DMS79 treated with DMSO at 0.1 percent for 48 hours (cell line): ENCODE data around the gene COBL.

Experiments used
- DNase-seq: peaks from one replicate; lab custom pipeline; 2025; lab: John Stamatoyannopoulos, UW

COBL gene

GRCh38 chr7:51276091-51276605, 40.5 kb downstream of the COBL start:
- DNase-seq: no peak

- no peak for DNase-seq
Observed at GRCh38 chr7:51275532-51275931, 41.1 kb downstream of the COBL start.

- no peak for DNase-seq
Observed at GRCh38 chr7:51274955-51275354, 41.7 kb downstream of the COBL start.

- DNase-seq: no peak
Observed at GRCh38 chr7:51274001-51274400, 42.6 kb downstream of the COBL start.

- DNase-seq: no peak
Observed at GRCh38 chr7:51273360-51273759, 43.2 kb downstream of the COBL start.

- DNase-seq: no peak
Observed at GRCh38 chr7:51270965-51271364, 45.6 kb downstream of the COBL start.

GRCh38 chr7:51269911-51270310, 46.7 kb downstream of the COBL start:
- DNase-seq: no peak

GRCh38 chr7:51269321-51269720, 47.3 kb downstream of the COBL start:
- no peak for DNase-seq

- DNase-seq: no peak
Observed at GRCh38 chr7:51268859-51269258, 47.8 kb downstream of the COBL start.

GRCh38 chr7:51267169-51267568, 49.4 kb downstream of the COBL start:
- no peak for DNase-seq

- no peak for DNase-seq
Observed at GRCh38 chr7:51265066-51265907, 51.3 kb downstream of the COBL start.

GRCh38 chr7:51263631-51264484, 52.8 kb downstream of the COBL start:
- DNase-seq: peak; percentile 42

- DNase-seq: no peak
Observed at GRCh38 chr7:51262796-51263531, 53.6 kb downstream of the COBL start.

GRCh38 chr7:51261950-51262795, 54.4 kb downstream of the COBL start:
- peak; percentile 75 for DNase-seq

GRCh38 chr7:51261117-51261835, 55.3 kb downstream of the COBL start:
- DNase-seq: no peak

- DNase-seq: no peak
Observed at GRCh38 chr7:51260516-51260915, 56.1 kb downstream of the COBL start.

- DNase-seq: no peak
Observed at GRCh38 chr7:51259766-51260165, 56.8 kb downstream of the COBL start.

- no peak for DNase-seq
Observed at GRCh38 chr7:51256916-51257315, 59.7 kb downstream of the COBL start.

GRCh38 chr7:51256209-51256781, 60.3 kb downstream of the COBL start:
- no peak for DNase-seq

- DNase-seq: no peak
Observed at GRCh38 chr7:51255536-51256208, 60.9 kb downstream of the COBL start.
